Measurements from ENCODE around the gene SLC50A1. TPM values are rescaled to one million over a fixed set of nuclear protein-coding genes. Genes with fewer than 3 reads are reported as not detected.

SLC50A1 gene
- total and polyA plus RNA-seq, 2 donors (not counting 1 experiment from before 2014, with no cell fraction given) = 36.0 to 61.1 TPM

DNA sequence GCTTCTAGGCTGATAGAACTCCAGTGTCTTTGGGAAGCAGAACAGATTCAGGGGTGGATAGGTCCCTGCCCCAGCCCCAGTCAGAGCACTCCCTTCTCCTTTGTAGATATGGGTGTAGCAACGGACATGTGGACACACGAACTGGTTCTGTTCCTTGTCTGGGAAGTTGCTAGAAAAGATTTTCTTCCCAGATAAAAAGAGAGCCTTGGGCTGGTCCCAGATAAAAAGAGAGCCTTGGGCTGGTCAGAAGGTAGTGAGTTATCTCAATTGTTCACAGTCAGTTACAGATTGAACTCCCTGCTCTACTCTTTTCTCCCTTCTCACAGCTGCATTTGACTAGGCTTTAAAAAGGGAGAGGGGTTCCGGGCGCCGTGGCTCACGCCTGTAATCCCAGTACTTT lies 15.4 kb upstream of the SLC50A1 start:
- Histone ChIP-seq H3K79me2 (ENCODE audit: control insufficient read depth, insufficient read depth, low read length) (no peaks in the 10 kb centered on the region), H3K27ac (ENCODE audit: insufficient read depth, low read length) (no peak overlapping the region), H3K4me3 (replicated peaks in 1 of 4; ENCODE audit: control extremely low read depth in 1 of 4, insufficient read depth in 1 of 4, low read depth in 3 of 4, low read length in 4 of 4) (no peak overlapping the region), H3K36me3 (ENCODE audit: control insufficient read depth, insufficient read depth, low read length) (no peaks in the 10 kb centered on the region), H3K27me3 (ENCODE audit: control insufficient read depth, insufficient read depth, low read length) (peaks cover 22% of the 10 kb centered on the region), H3K9ac (ENCODE audit: insufficient read depth, low read length) (no peak overlapping the region), H3K4me2 (ENCODE audit: extremely low read depth, insufficient read depth, low read length) (no peak overlapping the region), H3K4me1 (ENCODE audit: control insufficient read depth, extremely low read depth, insufficient read depth, low read length) (no peaks in the 10 kb centered on the region), H3K9me3 (ENCODE audit: control insufficient read depth, insufficient read depth, low read depth, low read length) (no peaks in the 10 kb centered on the region), H2AFZ (ENCODE audit: low read length) (no peak overlapping the region), H4K20me1 (ENCODE audit: control insufficient read depth, extremely low read depth, insufficient read depth, low read length) (no peaks in the 10 kb centered on the region)
- TF ChIP-seq, protein P1, sequence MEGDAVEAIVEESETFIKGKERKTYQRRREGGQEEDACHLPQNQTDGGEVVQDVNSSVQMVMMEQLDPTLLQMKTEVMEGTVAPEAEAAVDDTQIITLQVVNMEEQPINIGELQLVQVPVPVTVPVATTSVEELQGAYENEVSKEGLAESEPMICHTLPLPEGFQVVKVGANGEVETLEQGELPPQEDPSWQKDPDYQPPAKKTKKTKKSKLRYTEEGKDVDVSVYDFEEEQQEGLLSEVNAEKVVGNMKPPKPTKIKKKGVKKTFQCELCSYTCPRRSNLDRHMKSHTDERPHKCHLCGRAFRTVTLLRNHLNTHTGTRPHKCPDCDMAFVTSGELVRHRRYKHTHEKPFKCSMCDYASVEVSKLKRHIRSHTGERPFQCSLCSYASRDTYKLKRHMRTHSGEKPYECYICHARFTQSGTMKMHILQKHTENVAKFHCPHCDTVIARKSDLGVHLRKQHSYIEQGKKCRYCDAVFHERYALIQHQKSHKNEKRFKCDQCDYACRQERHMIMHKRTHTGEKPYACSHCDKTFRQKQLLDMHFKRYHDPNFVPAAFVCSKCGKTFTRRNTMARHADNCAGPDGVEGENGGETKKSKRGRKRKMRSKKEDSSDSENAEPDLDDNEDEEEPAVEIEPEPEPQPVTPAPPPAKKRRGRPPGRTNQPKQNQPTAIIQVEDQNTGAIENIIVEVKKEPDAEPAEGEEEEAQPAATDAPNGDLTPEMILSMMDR (conservative IDR thresholded peaks at IDR 0.05 in 1 of 2, IDR thresholded peaks at IDR 0.05 in 1 of 2; ENCODE audit: low read depth in 1 of 2, low read length in 2 of 2) = no peak
- no peak for TF ChIP-seq EZH2 (IDR thresholded peaks at IDR 0.05; ENCODE audit: low read length, missing control alignments)
- no peak for DNase-seq (ENCODE audit: low read depth in 2 of 2)

DNA sequence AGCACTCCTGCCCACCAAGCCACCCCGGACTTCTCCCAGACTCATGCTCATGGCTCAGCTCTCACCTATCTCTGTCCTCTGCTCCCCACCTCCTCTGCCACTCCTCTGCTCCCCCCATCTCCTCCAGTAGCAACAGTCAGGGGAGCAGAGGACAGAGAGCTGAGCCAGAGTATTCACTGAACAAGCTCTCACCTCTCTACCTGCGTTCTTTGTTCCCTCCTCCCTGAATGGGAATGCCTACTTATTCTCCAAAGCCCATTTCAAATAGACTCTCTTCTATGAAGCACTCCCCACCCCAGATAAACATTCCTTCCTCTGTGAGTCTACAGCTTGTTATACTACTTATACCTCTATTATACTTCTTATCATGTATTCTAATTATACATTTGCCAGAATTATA lies 14.4 kb upstream of the SLC50A1 start:
- H3K27ac ChIP-seq (ENCODE audit: insufficient read depth, low read length) = no peak overlapping the region

DNA sequence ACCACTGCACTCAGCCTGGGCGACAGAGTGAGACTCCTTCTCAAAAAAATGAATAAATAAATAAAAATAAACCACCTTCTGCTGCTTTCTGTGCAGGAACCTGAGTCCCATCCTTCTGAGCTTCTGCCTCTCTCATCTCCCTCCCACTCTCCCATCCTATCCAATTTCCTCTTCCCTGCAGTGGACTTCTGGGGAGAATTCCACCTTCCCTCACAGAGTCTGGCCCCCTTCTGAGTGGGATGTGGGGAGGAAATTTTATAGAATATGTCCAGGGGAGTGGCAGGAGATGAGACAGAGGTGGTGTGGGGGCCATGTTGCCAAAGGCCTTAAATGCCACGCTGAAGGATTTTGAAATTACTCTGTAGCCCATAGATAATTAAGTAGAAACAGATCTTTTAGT lies 13.3 kb upstream of the SLC50A1 start:
- Histone ChIP-seq H3K4me3 (replicated peaks in 1 of 4; ENCODE audit: control extremely low read depth in 1 of 4, insufficient read depth in 1 of 4, low read depth in 3 of 4, low read length in 4 of 4) (no peak overlapping the region), H3K27me3 (ENCODE audit: control insufficient read depth, insufficient read depth, low read length) (peaks cover 38% of the 10 kb centered on the region), H3K36me3 (ENCODE audit: control insufficient read depth, insufficient read depth, low read length) (no peaks in the 10 kb centered on the region), H2AFZ (ENCODE audit: low read length) (no peak overlapping the region), H4K20me1 (ENCODE audit: control insufficient read depth, extremely low read depth, insufficient read depth, low read length) (no peaks in the 10 kb centered on the region), H3K79me2 (ENCODE audit: control insufficient read depth, insufficient read depth, low read length) (no peaks in the 10 kb centered on the region), H3K4me1 (ENCODE audit: control insufficient read depth, extremely low read depth, insufficient read depth, low read length) (peaks cover under 1% of the 10 kb centered on the region), H3K27ac (ENCODE audit: insufficient read depth, low read length) (no peak overlapping the region), H3K9ac (ENCODE audit: insufficient read depth, low read length) (no peak overlapping the region), H3K4me2 (ENCODE audit: extremely low read depth, insufficient read depth, low read length) (no peak overlapping the region), H3K9me3 (ENCODE audit: control insufficient read depth, insufficient read depth, low read depth, low read length) (no peaks in the 10 kb centered on the region)
- no peak for TF ChIP-seq EZH2 (IDR thresholded peaks at IDR 0.05; ENCODE audit: low read length, missing control alignments)
- TF ChIP-seq, protein P1 (conservative IDR thresholded peaks at IDR 0.05 in 1 of 2, IDR thresholded peaks at IDR 0.05 in 1 of 2; ENCODE audit: low read depth in 1 of 2, low read length in 2 of 2) = no peak
- no peak for DNase-seq (ENCODE audit: low read depth in 2 of 2)

More for the DNA sequence above, 14.4 kb upstream of the SLC50A1 start:
- Histone ChIP-seq H2AFZ (ENCODE audit: low read length) (no peak overlapping the region), H3K36me3 (ENCODE audit: control insufficient read depth, insufficient read depth, low read length) (no peaks in the 10 kb centered on the region), H4K20me1 (ENCODE audit: control insufficient read depth, extremely low read depth, insufficient read depth, low read length) (no peaks in the 10 kb centered on the region), H3K79me2 (ENCODE audit: control insufficient read depth, insufficient read depth, low read length) (no peaks in the 10 kb centered on the region), H3K4me1 (ENCODE audit: control insufficient read depth, extremely low read depth, insufficient read depth, low read length) (no peaks in the 10 kb centered on the region), H3K9me3 (ENCODE audit: control insufficient read depth, insufficient read depth, low read depth, low read length) (no peaks in the 10 kb centered on the region), H3K4me2 (ENCODE audit: extremely low read depth, insufficient read depth, low read length) (no peak overlapping the region), H3K27me3 (ENCODE audit: control insufficient read depth, insufficient read depth, low read length) (peaks cover 29% of the 10 kb centered on the region), H3K4me3 (replicated peaks in 1 of 4; ENCODE audit: control extremely low read depth in 1 of 4, insufficient read depth in 1 of 4, low read depth in 3 of 4, low read length in 4 of 4) (no peak overlapping the region), H3K9ac (ENCODE audit: insufficient read depth, low read length) (no peak overlapping the region)
- TF ChIP-seq, protein P1 (conservative IDR thresholded peaks at IDR 0.05 in 1 of 2, IDR thresholded peaks at IDR 0.05 in 1 of 2; ENCODE audit: low read depth in 1 of 2, low read length in 2 of 2) = no peak
- TF ChIP-seq EZH2 (IDR thresholded peaks at IDR 0.05; ENCODE audit: low read length, missing control alignments) = no peak
- DNase-seq (ENCODE audit: low read depth in 2 of 2) = no peak
